IMR-90 (cell line): ENCODE results near the gene AZIN2.

Experiments
- CEBPB ChIP-seq: IDR thresholded peaks from 2 replicates; pipeline ENCODE4 v1.6.1; 2012; ENCODE audit warnings: low read depth, low read length, improper control_type of control experiment
- MAZ ChIP-seq: IDR thresholded peaks from 2 replicates; pipeline ENCODE4 v1.6.1; 2012; ENCODE audit warnings: low read depth, mild to moderate bottlenecking, low read length, improper control_type of control experiment, moderate library complexity, borderline replicate concordance
- NFE2L2 ChIP-seq: fragments of 150-350 bp; IDR thresholded peaks from 2 replicates; pipeline ENCODE4 v1.6.1; 2016; ENCODE audit warnings: low read depth, mild to moderate bottlenecking, low read length
- POLR2A ChIP-seq: IDR thresholded peaks from 2 replicates; pipeline ENCODE4 v1.6.1; 2012; ENCODE audit warnings: mild to moderate bottlenecking, low read depth, low read length
- RCOR1 ChIP-seq: IDR thresholded peaks from 2 replicates; pipeline ENCODE4 v1.6.1; 2012; ENCODE audit warnings: mild to moderate bottlenecking, low read length, improper control_type of control experiment; ENCODE audit not compliant: insufficient replicate concordance
- RFX5 ChIP-seq: IDR thresholded peaks from 2 replicates; pipeline ENCODE4 v1.8.0; 2012; ENCODE audit warnings: low read depth, mild to moderate bottlenecking, low read length, moderate library complexity
- SMC3 ChIP-seq: fragments of 150-350 bp; IDR thresholded peaks from 2 replicates; pipeline ENCODE4 v1.6.1; 2016; ENCODE audit warnings: low read depth, mild to moderate bottlenecking, antibody characterized with exemption, low read length, moderate library complexity
- TF ChIP-seq, protein P1 (sequence below): conservative IDR thresholded peaks from 2 replicates; pipeline ENCODE4 v1.5.1; 2012; ENCODE audit warnings: mild to moderate bottlenecking, low read depth, low read length, improper control_type of control experiment

DNA sequence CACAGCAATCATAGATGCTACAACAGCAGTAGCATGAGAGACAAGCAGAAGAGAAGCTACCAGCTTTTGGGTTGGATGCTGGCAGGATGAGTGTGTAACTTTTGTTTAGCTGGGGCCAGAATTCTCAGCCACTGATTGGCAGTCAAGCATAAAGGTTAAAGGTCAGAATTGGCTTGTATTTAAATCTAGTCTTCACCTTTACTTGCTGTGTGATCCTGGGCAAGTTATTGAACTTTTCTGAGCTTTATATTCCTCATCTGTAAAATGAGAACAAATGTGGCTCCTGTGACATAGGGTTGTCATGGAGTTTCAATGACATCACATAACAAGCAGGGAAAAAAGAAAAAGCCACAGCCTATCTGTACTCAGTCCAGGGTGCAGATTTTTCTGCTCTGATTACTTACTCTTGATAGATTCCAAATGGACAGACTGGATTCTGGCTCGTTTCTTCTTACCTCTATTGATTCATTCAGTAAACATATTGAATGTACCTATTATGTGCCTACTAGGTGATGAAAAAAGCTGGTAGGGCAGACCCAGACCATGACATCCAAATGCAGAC is 2.8 kb upstream of the AZIN2 start:
- TF ChIP-seq, protein P1, sequence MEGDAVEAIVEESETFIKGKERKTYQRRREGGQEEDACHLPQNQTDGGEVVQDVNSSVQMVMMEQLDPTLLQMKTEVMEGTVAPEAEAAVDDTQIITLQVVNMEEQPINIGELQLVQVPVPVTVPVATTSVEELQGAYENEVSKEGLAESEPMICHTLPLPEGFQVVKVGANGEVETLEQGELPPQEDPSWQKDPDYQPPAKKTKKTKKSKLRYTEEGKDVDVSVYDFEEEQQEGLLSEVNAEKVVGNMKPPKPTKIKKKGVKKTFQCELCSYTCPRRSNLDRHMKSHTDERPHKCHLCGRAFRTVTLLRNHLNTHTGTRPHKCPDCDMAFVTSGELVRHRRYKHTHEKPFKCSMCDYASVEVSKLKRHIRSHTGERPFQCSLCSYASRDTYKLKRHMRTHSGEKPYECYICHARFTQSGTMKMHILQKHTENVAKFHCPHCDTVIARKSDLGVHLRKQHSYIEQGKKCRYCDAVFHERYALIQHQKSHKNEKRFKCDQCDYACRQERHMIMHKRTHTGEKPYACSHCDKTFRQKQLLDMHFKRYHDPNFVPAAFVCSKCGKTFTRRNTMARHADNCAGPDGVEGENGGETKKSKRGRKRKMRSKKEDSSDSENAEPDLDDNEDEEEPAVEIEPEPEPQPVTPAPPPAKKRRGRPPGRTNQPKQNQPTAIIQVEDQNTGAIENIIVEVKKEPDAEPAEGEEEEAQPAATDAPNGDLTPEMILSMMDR, result no peak
- TF ChIP-seq CEBPB, result no peak
- TF ChIP-seq POLR2A, result no peak
- TF ChIP-seq SMC3, result no peak
- no peak for TF ChIP-seq RCOR1
- no peak for TF ChIP-seq NFE2L2
- TF ChIP-seq RFX5, result no peak
- TF ChIP-seq MAZ, result no peak
